HK-2 (cell line): ENCODE results near the gene TCF7L2.

Experiments
- DNase-seq: peaks from one replicate; pipeline ENCODE4 v3.0.0-alpha.2; 2018; ENCODE audit not compliant: unreplicated experiment

Gene TCF7L2

GRCh38 chr10:112996462-112996861 is 46.4 kb downstream of the TCF7L2 start:
- no peak for DNase-seq

DNA sequence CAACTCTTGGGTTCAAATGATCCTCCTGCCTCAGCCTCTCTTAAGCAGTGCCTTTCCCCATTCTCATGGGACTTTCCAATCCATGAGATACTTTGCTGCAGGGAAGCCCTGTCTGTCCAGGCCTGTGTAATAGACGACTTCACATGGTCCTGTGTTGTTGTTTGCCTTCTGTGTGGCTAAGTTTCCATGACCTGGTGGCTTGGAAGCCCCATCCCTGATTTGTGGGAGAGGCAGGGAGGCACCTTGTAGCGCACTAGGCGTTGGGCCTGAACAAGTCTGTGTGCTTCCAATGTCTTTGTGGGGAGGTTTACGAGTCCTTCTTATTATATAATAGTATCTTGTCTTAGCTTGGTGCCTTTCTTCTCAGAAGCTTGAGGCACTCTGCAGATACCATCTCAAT is 49.1 kb downstream of the TCF7L2 start:
- no peak for DNase-seq

- DNase-seq, result no peak
These were observed 50.4 kb downstream of the TCF7L2 start for GRCh38 chr10:113000442-113000841.

GRCh38 chr10:113000876-113001598 is 51.0 kb downstream of the TCF7L2 start:
- no peak for DNase-seq

DNA sequence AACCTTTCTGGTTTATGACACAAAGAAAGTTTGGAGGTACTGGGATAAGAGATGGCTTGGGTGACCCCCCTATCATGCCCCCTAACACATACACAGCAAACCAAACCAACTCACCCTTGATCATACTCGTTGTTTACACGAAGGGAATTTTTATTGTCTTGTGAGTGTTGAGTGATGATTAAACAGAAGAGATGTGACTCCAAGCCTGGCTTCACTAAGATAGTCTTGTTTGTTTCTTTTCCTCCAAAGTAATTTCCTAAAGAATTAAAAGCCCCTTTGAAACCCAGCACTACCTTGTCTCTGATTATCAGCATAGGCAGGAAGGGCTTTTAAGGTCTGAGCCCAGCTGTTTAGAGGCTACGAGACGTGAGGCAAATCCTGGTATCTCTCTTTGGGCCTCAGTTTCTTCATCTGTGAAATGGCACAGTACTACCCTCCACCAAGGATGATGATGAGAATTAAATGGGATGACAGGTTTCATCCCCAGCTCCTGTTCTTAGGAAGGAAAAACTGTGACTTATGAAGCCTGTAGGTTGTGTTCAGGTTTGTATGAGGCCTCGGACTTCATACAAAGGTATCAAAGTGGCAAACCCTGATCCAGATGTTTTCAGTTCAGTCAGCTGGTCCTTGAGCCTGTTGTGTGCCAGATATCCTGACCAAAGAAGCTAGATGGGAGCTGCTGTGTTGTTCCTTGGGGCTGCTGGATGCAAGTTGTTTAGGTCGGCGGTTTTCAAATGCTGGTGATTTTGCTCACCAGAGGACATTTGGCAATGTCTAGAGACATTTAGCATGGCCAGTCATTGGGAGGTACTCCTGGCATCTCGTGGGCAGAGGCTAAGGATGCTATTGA is 51.8 kb downstream of the TCF7L2 start:
- no peak for DNase-seq

GRCh38 chr10:113002449-113002777 is 52.4 kb downstream of the TCF7L2 start:
- no peak for DNase-seq

DNA sequence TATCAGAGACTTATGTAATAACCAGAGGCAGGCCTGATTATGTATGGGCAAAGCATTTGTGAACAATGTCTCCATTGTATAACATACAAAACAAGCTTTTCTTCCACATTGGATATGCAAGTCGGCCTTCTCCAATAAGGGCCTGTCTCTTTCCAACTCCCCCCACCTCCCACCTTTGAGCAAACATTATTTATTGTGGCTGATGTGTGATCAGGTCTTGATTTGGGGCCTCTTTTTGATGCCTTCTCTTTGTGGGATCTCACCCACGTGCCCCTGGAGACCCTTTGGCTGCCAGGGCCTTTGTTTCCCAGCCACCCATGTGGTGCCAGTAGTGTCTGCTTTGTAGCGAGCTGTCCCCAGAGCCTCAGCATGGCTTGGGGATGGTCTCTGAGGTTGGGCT is 53.0 kb downstream of the TCF7L2 start:
- DNase-seq, result no peak

GRCh38 chr10:113004069-113004618 is 54.1 kb downstream of the TCF7L2 start:
- DNase-seq, result no peak

DNA sequence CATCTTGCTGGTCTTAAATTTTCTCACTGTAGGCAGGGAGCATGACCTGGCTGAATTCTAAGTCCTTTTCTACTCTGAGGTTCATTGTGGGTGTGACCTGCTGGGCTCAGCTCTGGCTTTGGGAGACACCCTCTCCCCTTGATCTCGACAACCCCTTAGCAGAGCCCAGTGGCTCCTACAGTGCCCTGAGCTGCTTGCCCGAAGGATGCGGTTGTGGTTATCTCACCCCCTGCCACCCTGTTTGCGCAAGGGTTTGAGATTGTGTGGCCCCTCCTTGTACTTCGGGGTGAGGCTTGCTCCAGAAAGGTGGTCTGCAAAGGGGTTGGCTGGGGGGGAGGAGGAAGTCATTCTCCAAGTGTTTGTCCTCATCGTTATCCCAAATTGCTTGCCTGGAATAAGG is 55.3 kb downstream of the TCF7L2 start:
- DNase-seq, result no peak

GRCh38 chr10:113006656-113007342 is 56.8 kb downstream of the TCF7L2 start:
- DNase-seq, result no peak

DNA sequence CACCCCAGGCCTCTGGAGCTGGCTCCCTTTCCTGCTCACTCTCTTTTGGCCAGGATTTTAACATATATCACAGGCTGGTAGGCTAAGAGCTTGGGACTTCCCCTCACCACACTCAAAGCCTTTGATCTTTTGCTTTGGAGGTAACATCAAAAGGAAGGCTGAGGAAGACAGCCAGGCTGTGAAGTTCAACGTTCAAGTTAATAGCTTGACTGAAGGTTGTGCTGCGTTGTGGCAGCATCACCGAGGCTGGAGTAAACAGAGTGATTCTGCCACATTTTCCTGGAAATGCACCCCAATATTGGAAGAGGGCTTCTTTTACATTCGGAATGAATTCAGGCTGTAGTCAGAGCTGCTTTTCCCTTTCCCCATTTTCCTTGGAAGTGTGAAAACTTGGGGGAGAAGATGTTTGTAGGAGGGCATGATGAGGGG is 57.3 kb downstream of the TCF7L2 start:
- no peak for DNase-seq

GRCh38 chr10:113007821-113008220 is 57.8 kb downstream of the TCF7L2 start:
- no peak for DNase-seq

DNA sequence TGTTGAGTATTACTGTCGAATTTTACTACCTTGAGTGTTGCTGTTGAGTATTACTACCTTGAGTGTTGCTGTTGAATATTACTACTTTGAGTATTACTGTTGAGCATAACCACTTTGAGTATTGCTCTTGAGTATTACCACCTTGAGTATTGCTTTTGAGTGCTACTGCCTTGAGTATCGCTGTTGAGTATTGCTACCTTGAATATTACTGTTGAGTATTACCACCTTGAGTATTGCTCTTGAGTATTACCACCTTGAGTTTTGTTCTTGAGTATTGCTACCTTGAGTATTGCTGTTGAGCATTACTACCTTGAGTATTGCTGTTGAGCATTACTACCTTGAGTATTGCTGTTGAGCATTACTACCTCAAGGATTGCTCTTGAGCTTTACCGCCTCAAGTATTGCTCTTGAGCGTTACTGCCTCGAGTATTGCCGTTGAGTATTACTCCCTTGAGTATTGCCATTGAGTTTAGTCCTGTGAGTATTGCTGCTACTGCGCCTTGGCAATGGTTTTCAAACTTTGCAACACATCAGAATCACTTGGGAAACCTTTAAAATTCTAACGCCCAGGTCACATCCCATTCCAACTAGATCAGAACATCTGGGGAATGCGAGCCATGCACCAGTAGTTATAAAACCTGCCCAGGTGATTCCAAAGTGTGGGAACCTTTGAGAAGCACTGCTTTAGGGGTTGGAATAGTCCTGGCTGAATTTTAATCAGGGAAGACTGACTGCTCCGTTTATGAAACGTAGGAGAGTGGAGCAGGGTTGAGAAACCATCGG is 61.7 kb downstream of the TCF7L2 start:
- no peak for DNase-seq

- no peak for DNase-seq
These were observed 65.2 kb downstream of the TCF7L2 start for GRCh38 chr10:113015201-113015600.

DNA sequence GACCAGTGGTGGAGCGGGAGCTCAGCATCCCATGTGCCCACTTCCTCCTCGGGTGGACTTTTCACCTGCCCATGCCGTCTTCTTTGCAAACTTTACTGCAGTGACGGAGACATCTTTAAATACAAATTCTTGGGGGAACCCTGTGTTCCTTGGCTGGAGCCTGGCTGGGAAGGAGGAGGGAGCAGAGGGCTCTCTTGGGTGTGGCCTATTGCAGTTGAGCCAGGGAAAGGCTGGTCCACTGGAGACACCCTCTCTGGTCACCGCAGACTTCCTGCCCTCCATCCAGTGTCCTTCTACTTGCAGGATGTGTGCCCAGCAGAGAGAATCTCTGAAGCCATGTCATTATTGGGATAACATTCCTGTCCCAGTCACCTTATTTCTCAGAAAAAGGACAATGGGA is 67.3 kb downstream of the TCF7L2 start:
- DNase-seq, result no peak

GRCh38 chr10:113018034-113018433 is 68.0 kb downstream of the TCF7L2 start:
- DNase-seq, result no peak

GRCh38 chr10:113019096-113019495 is 69.0 kb downstream of the TCF7L2 start:
- DNase-seq, result no peak

GRCh38 chr10:113019692-113020474 is 69.8 kb downstream of the TCF7L2 start:
- no peak for DNase-seq

DNA sequence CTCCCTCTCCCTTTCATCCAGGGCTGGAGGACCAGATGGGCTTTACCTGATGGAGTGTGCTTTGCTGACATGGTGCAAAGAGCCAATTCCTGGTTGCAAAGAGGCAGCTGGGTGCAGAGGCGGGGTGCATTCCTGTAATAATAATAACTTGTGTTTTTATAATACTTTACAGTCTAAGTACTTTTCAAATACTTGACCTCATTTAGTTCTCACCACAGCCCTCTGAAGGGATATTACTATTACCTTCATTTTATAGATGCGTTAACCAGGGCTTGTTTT is 70.4 kb downstream of the TCF7L2 start:
- no peak for DNase-seq

GRCh38 chr10:113020838-113021237 is 70.8 kb downstream of the TCF7L2 start:
- DNase-seq, result no peak
